ENCODE data around the gene ABI1.
A peak's percentile ranks its signal among the peaks of the same experiment; 100 is the strongest.

The ABI1 gene

DNA sequence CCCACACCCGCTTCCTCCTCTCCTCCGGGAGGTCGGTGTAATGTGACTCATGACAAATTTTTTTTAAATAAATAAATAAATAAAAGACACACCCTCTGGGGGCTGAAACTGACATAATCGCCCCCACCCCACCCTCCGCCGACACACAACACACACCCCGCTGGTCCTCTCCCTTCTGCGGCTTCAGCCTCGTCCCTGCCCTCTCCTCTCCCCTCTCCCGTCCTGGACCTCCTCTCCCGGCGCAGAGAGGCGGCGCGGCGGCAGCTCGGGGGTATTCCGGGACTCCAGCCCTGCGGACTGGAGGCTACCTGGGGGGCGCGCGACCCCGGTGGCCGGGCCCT is 686 bp downstream of the ABI1 start (continued):
- TF ChIP-seq ZNF274 (IDR thresholded peaks at IDR 0.05; ENCODE audit: low read length) (no peak), ZNF274 (tag by site-specific recombination; IDR thresholded peaks at IDR 0.05; ENCODE audit: borderline replicate concordance) (no peak), ZNF211 (tag by site-specific recombination; IDR thresholded peaks at IDR 0.05; ENCODE audit: low read depth) (no peak), ZNF837 (tag by site-specific recombination; IDR thresholded peaks at IDR 0.05) (no peak), ZNF76 (tag by site-specific recombination; IDR thresholded peaks at IDR 0.05; ENCODE audit: borderline replicate concordance, low read depth) (no peak), ZNF529 (tag by site-specific recombination; IDR thresholded peaks at IDR 0.05; ENCODE audit: insufficient replicate concordance) (no peak), ZNF366 (tag by site-specific recombination; conservative IDR thresholded peaks at IDR 0.05) (peak; percentile 2; the same call in 1 of the 2 replicates), ZNF521 (tag by site-specific recombination; IDR thresholded peaks at IDR 0.05) (no peak), ZBTB20 (tag by site-specific recombination; IDR thresholded peaks at IDR 0.05) (no peak), ZNF654 (tag by site-specific recombination; IDR thresholded peaks at IDR 0.05; ENCODE audit: low read depth) (0 out of 2 replicates have a peak, but pooled peaks have one; percentile 3), ZSCAN30 (tag by site-specific recombination; IDR thresholded peaks at IDR 0.05) (no peak), ZNF239 (tag by site-specific recombination; IDR thresholded peaks at IDR 0.05) (no peak), ZNF791 (tag by site-specific recombination; IDR thresholded peaks at IDR 0.05) (no peak), ZNF473 (tag by site-specific recombination; IDR thresholded peaks at IDR 0.05) (no peak), TRIM28 (IDR thresholded peaks at IDR 0.05; ENCODE audit: borderline replicate concordance, low read length) (no peak), PRDM10 (tag by site-specific recombination; IDR thresholded peaks at IDR 0.05) (no peak), GFI1B (tag by site-specific recombination; IDR thresholded peaks at IDR 0.05) (no peak), ZNF843 (tag by site-specific recombination; IDR thresholded peaks at IDR 0.05) (no peak), ZNF701 (tag by site-specific recombination; IDR thresholded peaks at IDR 0.05) (no peak), ZBTB44 (tag by site-specific recombination; IDR thresholded peaks at IDR 0.05) (no peak), ZNF580 (tag by site-specific recombination; IDR thresholded peaks at IDR 0.05) (no peak), ZNF132 (tag by site-specific recombination; IDR thresholded peaks at IDR 0.05; ENCODE audit: borderline replicate concordance) (no peak)
- TF ChIP-seq, protein P1, sequence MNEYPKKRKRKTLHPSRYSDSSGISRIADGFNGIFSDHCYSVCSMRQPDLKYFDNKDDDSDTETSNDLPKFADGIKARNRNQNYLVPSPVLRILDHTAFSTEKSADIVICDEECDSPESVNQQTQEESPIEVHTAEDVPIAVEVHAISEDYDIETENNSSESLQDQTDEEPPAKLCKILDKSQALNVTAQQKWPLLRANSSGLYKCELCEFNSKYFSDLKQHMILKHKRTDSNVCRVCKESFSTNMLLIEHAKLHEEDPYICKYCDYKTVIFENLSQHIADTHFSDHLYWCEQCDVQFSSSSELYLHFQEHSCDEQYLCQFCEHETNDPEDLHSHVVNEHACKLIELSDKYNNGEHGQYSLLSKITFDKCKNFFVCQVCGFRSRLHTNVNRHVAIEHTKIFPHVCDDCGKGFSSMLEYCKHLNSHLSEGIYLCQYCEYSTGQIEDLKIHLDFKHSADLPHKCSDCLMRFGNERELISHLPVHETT (tag by site-specific recombination; IDR thresholded peaks at IDR 0.05): peak; percentile 3; the same call in 1 of the 2 replicates
- TF ChIP-seq, protein P2, sequence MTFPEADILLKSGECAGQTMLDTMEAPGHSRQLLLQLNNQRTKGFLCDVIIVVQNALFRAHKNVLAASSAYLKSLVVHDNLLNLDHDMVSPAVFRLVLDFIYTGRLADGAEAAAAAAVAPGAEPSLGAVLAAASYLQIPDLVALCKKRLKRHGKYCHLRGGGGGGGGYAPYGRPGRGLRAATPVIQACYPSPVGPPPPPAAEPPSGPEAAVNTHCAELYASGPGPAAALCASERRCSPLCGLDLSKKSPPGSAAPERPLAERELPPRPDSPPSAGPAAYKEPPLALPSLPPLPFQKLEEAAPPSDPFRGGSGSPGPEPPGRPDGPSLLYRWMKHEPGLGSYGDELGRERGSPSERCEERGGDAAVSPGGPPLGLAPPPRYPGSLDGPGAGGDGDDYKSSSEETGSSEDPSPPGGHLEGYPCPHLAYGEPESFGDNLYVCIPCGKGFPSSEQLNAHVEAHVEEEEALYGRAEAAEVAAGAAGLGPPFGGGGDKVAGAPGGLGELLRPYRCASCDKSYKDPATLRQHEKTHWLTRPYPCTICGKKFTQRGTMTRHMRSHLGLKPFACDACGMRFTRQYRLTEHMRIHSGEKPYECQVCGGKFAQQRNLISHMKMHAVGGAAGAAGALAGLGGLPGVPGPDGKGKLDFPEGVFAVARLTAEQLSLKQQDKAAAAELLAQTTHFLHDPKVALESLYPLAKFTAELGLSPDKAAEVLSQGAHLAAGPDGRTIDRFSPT (tag by site-specific recombination; IDR thresholded peaks at IDR 0.05): no peak
- TF ChIP-seq, protein P3, sequence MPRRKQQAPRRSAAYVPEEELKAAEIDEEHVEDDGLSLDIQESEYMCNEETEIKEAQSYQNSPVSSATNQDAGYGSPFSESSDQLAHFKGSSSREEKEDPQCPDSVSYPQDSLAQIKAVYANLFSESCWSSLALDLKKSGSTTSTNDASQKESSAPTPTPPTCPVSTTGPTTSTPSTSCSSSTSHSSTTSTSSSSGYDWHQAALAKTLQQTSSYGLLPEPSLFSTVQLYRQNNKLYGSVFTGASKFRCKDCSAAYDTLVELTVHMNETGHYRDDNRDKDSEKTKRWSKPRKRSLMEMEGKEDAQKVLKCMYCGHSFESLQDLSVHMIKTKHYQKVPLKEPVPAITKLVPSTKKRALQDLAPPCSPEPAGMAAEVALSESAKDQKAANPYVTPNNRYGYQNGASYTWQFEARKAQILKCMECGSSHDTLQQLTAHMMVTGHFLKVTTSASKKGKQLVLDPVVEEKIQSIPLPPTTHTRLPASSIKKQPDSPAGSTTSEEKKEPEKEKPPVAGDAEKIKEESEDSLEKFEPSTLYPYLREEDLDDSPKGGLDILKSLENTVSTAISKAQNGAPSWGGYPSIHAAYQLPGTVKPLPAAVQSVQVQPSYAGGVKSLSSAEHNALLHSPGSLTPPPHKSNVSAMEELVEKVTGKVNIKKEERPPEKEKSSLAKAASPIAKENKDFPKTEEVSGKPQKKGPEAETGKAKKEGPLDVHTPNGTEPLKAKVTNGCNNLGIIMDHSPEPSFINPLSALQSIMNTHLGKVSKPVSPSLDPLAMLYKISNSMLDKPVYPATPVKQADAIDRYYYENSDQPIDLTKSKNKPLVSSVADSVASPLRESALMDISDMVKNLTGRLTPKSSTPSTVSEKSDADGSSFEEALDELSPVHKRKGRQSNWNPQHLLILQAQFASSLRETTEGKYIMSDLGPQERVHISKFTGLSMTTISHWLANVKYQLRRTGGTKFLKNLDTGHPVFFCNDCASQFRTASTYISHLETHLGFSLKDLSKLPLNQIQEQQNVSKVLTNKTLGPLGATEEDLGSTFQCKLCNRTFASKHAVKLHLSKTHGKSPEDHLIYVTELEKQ (tag by site-specific recombination; IDR thresholded peaks at IDR 0.05; ENCODE audit: borderline replicate concordance): no peak
- TF ChIP-seq, protein P4, sequence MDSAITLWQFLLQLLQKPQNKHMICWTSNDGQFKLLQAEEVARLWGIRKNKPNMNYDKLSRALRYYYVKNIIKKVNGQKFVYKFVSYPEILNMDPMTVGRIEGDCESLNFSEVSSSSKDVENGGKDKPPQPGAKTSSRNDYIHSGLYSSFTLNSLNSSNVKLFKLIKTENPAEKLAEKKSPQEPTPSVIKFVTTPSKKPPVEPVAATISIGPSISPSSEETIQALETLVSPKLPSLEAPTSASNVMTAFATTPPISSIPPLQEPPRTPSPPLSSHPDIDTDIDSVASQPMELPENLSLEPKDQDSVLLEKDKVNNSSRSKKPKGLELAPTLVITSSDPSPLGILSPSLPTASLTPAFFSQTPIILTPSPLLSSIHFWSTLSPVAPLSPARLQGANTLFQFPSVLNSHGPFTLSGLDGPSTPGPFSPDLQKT (IDR thresholded peaks at IDR 0.05; ENCODE audit: borderline replicate concordance, low read depth, low read length): no peak

Measured in HEK293 (cell line).